ENCODE data around the gene PCDH1. TPM values are rescaled to one million over a fixed set of nuclear protein-coding genes. Genes with fewer than 3 reads are reported as not detected.

Gene PCDH1
- total RNA-seq, 1 experiment from 2014 or later: 41.1 TPM

GRCh38 chr5:141805874-141806595 is 72.2 kb downstream of the PCDH1 start:
- DNase-seq (ENCODE audit: low read depth): no peak
- in situ Hi-C loops (cut with HindIII; ENCODE audit: low pct_unique_long_range_greater_than_20kb, low sequenced_read_pairs): no loop called here

DNA sequence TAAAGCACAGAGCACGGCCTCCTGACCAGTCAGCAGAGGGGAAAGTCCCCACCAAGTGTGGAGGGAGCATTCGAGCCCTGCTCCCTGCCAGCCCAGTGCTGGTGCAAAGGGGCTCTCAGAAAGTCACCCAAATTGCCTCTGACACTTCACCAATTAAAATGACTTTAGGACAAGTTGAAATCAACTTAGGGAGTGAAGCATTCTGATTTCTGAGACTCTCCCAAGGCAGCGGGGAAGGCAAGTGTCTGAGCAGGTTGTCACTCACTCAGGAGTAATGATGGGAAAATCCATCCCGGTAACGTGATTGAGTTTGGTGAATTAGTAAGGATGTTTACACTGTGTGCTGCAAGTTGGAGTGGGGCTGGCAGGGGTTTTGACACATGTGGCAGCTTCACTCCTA is 73.7 kb downstream of the PCDH1 start:
- no peak for DNase-seq (ENCODE audit: low read depth)
- in situ Hi-C loops (cut with HindIII; ENCODE audit: low pct_unique_long_range_greater_than_20kb, low sequenced_read_pairs): no loop called here

Other genes starting within 250 kb of the PCDH1 start
- 89.9 and 114 TPM in 2 replicates for gene HDAC3, start 241.6 kb downstream of the PCDH1 start, total RNA-seq (2014; rRNA removed; shearing (Covaris generic); ENCODE audit: low replicate concordance)
- gene RELL2, start 241.4 kb downstream of the PCDH1 start, total RNA-seq (2014; rRNA removed; shearing (Covaris generic); ENCODE audit: low replicate concordance): 2.6 and 2.7 TPM in 2 replicates
- gene FCHSD1, start 227.0 kb downstream of the PCDH1 start, total RNA-seq (2014; rRNA removed; shearing (Covaris generic); ENCODE audit: low replicate concordance): 19.7 and 23.2 TPM in 2 replicates
- gene ARAP3, start 196.2 kb downstream of the PCDH1 start, total RNA-seq (2014; rRNA removed; shearing (Covaris generic); ENCODE audit: low replicate concordance): 10.6 and 11.8 TPM in 2 replicates
- 32.0 and 42.4 TPM in 2 replicates for gene DELE1, start 45.5 kb upstream of the PCDH1 start, total RNA-seq (2014; rRNA removed; shearing (Covaris generic); ENCODE audit: low replicate concordance)
- gene PCDH12, start 79.8 kb upstream of the PCDH1 start, total RNA-seq (2014; rRNA removed; shearing (Covaris generic); ENCODE audit: low replicate concordance): not detected in 2 replicates
- 103 and 126 TPM in 2 replicates for gene RNF14, start 90.7 kb upstream of the PCDH1 start, total RNA-seq (2014; rRNA removed; shearing (Covaris generic); ENCODE audit: low replicate concordance)
- 112 and 123 TPM in 2 replicates for gene GNPDA1, start 134.6 kb upstream of the PCDH1 start, total RNA-seq (2014; rRNA removed; shearing (Covaris generic); ENCODE audit: low replicate concordance)
- gene NDFIP1, start 230.4 kb upstream of the PCDH1 start, total RNA-seq (2014; rRNA removed; shearing (Covaris generic); ENCODE audit: low replicate concordance): 99.1 and 132 TPM in 2 replicates